Measurements from ENCODE around the gene CTAGE15.
"Not testable (repeated sequence)": the region's sequence is repeated elsewhere in the genome, so short reads cannot be mapped to it uniquely, and the experiment has no call there.

DNA sequence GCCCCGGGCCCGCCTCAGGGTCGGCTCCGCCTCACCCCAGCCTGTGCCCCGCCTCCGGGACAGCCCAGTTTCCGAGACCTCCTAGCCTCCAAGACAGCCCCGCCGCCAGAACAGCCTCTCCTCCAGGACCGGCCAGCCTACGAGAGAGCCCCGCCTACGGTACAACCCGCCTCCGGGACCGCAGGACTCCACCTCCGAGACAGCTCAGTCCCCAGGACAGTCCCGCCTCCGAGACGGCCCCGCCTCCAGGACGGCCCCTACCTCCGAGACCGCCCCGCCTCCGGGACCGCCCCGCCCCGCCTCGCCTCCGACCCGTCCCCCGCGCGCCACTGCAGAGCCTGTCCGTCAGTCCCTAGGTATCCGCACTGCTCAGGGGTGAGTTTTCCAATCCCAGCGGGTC, 49.0 kb downstream of the CTAGE15 start, which contains the start of gene TCAF2:
- not testable (repeated sequence) for TF ChIP-seq POLR2A, EP300 (IDR thresholded peaks at IDR 0.05)
- TF ChIP-seq, protein P1, sequence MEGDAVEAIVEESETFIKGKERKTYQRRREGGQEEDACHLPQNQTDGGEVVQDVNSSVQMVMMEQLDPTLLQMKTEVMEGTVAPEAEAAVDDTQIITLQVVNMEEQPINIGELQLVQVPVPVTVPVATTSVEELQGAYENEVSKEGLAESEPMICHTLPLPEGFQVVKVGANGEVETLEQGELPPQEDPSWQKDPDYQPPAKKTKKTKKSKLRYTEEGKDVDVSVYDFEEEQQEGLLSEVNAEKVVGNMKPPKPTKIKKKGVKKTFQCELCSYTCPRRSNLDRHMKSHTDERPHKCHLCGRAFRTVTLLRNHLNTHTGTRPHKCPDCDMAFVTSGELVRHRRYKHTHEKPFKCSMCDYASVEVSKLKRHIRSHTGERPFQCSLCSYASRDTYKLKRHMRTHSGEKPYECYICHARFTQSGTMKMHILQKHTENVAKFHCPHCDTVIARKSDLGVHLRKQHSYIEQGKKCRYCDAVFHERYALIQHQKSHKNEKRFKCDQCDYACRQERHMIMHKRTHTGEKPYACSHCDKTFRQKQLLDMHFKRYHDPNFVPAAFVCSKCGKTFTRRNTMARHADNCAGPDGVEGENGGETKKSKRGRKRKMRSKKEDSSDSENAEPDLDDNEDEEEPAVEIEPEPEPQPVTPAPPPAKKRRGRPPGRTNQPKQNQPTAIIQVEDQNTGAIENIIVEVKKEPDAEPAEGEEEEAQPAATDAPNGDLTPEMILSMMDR (IDR thresholded peaks at IDR 0.05): not testable (repeated sequence)

All from ovary (tissue), 3 donors.